ENCODE data around the gene BABAM2.

Gene BABAM2

DNA sequence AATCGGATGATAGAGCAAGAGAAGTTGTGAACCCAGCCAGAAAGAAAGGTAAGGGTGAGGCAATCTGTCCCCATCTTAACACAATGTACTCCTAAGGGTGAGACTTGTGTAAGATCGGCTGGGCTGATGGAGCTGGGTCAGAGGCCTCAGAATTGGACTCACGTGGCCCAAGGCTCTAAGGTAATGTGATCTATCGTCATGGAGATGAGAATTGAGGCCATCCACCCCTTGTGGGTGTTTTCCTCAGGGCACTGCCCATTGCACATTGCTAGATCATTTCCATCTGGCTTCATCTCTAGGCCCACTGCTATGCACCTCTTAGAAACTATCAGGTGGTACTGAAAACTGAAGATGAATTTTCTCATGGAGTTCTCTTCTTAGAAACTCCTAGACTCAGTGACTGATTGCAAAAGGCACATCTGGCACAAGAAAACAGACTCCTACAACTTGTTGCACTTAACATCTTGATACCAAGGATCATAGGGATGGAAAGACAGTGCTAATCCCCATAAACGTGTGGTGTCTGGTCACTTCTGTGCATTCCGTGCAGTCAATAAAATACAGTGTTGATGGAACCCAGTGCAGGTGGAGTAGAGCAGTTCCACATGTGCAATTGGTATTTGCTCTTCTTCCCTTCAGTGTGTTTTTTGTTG, 273.2 kb downstream of the BABAM2 start:
- no peak for DNase-seq (ENCODE audit: low spot score)

DNA sequence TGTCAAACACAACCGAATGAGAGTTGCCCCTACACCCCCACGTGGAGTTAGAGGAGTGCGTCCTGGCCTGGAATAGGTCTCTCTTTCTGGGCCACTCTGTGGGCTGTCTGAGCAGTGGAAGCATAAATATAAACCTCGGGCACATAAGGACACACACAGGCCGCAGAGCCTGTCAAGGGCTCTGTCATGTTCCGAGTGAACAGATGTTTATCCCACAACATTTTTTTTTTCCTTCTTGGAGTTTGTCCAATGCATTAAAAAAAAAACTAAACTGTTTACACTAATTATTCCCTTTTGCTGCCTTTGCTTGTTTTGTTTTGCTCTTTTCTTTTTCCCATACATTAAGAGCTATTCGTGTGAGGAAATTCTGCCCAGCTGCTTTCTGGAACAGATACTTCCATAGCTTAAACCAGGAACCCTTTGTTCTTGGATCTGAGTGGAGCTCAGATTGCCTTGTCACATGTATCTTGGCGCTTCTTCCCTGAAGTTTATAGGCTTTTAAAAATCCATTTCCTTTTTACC, 273.8 kb downstream of the BABAM2 start:
- no peak for DNase-seq (ENCODE audit: low spot score)

DNA sequence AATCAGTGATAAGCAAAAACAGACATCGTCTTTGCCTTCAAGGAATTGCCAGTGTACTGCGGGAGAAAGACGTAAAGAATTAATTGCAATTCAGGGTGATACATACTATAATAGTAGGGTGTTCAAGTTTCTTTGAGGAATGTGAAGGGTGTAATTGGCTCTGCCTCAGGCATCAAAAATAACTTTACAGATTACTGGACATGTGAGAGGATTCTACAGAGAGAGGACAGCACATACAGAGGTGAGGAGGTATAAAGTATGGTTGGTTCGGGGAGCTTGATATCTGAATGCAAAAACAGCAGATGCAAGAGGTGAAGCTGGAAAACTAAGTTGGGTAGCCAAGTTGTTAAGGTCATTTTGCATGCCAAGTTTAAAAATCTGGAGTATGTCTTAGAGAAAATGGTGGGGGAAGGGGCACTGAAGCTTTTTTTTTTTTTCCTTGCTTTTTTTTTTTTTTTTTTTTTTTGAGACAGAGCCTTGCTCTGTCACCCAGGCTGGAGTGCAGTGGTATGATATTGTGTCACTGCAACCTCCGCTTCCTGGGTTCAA, 274.6 kb downstream of the BABAM2 start:
- no peak for DNase-seq (ENCODE audit: low spot score)

- no peak for DNase-seq (ENCODE audit: low spot score)
Observed at GRCh38 chr2:28166956-28167355, 276.4 kb downstream of the BABAM2 start.

DNA sequence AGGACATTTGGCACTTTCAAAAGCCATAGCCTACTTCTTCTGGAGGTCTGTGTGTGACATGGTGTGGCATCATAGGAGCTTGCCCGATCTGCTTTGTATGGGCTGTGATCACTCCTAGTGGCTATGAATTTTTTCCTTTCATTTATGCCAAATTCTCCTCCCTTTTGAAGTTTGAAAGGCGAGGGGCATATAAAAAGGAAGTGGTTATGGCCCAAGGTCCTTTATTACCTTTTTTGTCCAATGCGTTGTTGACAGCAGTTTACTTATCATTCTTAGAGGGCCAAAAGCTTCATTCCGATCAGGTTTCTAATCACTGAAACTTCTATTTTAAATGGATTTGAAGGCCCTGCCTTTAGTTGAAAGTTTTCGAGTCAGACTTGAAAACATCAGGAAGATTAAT, 277.8 kb downstream of the BABAM2 start:
- DNase-seq (ENCODE audit: low spot score): no peak

DNA sequence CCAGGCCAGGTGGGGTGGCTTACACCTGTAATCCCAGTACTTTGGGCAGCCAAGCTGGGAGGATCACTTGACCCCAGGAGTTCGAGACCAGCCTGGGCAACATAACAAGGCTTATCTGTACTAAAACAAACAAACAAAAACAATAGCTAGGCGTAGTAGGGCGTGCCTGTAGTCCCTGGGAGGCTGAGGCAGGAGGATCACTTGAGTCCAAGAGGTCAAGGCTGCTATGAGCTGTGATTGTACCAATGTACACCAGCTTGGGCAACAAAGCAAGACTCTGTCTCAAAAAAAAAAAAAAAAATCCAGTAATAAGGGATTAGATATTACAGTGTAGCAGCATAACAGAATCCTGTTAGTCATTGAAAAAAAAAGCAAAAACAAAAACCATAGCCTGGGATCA, 279.0 kb downstream of the BABAM2 start:
- DNase-seq (ENCODE audit: low spot score): no peak

- DNase-seq (ENCODE audit: low spot score): no peak
Observed at GRCh38 chr2:28172114-28172898, 281.8 kb downstream of the BABAM2 start.

DNA sequence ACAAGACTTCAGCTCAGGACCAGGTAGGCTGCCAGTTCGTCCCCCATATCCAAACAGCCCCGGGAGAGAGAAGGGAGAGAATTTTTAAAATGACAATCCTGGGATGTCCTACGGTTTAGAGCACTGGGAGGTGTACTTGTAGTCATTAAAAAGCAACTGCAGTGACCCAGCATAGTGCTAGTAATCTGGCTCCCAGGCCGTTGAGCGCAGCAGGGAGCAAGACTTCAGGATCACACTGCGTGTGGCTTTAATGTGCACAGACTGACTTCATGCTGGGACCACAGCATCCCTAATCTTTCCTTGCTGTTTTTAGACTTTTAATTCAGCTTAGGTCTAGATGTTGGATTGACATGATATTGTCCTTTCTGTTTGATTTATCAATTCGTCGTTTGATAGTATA, 282.8 kb downstream of the BABAM2 start:
- no peak for DNase-seq (ENCODE audit: low spot score)

GRCh38 chr2:28174211-28174610, 283.7 kb downstream of the BABAM2 start:
- DNase-seq (ENCODE audit: low spot score): no peak

GRCh38 chr2:28175028-28175427, 284.5 kb downstream of the BABAM2 start:
- DNase-seq (ENCODE audit: low spot score): no peak

DNA sequence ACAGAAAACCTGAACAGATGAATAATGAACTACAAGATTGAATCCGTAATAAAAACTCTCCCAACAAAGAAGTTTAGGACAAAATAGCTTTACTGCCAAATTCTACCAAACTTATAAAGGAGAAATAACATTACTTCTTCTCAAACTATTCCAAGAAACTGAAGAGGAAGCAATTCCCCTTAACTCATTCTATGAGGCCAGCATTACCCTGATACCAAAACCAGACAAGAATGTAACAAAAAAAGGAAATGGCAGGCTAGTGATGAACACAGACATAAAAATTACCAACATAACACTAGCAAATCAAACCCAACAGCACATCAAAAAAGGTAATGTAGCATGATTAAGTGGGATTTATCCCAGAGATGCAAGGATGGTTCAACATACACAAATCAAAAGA, 288.4 kb downstream of the BABAM2 start:
- no peak for DNase-seq (ENCODE audit: low spot score)

- no peak for DNase-seq (ENCODE audit: low spot score)
Observed at GRCh38 chr2:28181801-28182200, 291.3 kb downstream of the BABAM2 start.

DNA sequence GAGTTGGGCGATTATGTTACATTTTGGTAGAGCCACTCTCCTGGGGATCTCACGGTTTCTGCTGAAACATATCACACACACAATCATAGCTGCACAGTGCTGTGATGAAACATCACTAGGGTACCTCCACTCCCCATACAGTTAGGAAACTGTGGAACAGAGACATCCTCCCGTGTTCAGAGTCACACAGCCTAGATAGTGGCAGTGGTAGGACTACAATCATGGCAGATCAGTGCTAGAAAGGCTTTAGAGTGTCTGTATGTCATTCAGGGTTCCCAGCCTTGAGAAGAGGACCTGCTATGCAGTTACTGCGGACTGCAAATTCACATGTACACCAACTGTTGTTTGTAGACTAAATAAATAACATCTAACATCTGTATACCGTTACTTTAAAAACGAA, 291.8 kb downstream of the BABAM2 start:
- no peak for DNase-seq (ENCODE audit: low spot score)

DNA sequence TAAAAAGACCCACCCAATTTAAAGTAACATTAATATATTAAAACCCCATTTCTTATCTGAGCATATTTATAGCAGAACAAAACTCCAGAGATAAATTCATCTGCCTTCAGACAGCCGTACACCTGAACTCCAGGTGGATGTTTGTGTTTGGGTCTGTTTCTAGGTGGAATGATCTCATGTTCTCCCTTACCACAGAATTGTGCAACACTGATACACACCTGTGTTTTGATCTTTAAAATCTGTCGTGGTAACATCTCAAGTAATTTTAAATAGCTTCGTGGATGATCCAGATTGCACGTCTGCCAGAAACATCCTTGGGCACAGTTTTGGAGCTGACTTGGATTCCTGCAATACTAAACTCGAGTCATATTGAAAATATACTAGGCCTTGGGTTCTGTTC, 294.6 kb downstream of the BABAM2 start:
- DNase-seq (ENCODE audit: low spot score): no peak

DNA sequence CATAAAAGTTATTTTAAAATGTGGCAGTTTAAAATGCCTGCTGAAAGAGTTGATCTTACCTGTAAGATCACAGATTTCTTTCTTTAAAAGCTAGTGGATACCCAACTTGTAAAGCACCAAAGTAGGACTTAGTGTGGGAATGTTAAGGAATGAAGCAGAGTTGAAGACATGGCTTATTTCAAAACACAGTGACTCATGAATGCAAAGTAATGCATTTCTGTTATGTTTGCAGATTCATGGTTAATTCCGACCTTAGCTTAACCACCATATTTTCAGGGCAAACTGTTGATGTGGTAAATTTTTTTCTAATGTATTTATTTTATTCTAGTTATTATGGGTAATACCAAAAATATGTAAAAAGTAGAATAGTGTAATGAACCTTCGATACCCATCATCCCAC, 295.4 kb downstream of the BABAM2 start:
- DNase-seq (ENCODE audit: low spot score): no peak

DNA sequence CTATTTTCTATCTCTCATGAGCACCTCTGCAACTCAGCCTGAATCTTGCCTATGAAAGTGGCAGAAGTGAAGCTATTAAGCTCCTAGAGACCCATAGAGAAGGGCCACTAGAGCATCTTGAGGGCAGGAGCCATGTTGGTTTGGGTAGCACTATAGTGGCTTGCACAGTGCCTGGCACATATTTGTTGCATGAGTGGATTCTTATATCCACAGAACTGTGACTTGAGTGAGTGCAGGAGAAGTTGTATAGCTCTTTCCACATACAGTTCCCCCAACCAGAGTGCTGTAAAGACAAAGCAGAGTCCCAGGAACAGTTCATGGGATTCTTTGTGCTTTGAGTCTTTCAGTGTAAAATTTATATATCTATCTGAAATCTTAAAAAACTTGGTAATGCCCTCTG, 296.7 kb downstream of the BABAM2 start:
- DNase-seq (ENCODE audit: low spot score): no peak

DNA sequence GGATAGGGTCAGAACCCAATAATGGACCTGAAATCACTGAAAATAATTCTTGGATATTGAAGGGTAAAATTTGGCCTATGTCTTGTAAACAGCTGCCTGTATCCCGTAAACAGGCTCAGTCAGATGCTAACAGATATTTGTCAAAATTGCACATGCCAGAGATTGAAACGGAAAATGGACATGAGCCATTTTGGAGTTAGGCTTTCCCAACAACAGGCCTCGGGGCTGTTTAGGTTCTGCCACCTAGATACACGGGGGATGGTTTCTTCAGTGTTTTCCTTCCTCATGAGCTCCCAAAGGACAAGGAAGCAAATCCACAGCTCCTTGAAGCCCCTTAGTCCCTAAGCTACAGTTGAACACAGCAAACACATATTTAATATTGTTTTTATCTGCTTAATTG, 297.9 kb downstream of the BABAM2 start:
- no peak for DNase-seq (ENCODE audit: low spot score)

GRCh38 chr2:28193630-28194403, 303.3 kb downstream of the BABAM2 start:
- no peak for DNase-seq (ENCODE audit: low spot score)

- DNase-seq (ENCODE audit: low spot score): no peak
Observed at GRCh38 chr2:28199995-28200679, 309.6 kb downstream of the BABAM2 start.

DNA sequence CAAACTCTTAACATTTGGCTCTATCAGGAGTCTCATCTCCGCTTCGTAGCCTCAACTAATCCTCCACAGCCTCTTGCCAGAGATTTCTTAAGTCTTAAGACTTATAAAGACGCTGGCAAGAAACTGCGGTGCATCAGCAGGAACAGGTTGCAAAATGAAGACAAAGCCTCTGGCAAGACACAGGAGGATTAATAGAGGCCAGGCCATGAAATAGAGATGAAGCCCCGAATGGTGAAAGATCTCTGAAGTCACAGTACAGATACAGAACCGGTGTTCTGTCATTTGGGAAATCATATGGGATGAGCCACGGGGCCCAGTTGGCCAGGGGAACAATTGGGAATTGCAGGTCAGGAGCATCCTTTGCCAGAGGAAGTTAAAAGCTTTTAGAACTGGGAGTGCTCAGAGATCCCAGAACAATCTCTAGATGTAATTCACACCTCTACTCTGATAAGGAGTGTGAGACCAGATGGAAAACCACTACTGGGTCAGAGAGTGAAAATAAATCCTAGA, 311.2 kb downstream of the BABAM2 start:
- no peak for DNase-seq (ENCODE audit: low spot score)

- no peak for DNase-seq (ENCODE audit: low spot score)
Observed at GRCh38 chr2:28202719-28203118, 312.2 kb downstream of the BABAM2 start.

DNA sequence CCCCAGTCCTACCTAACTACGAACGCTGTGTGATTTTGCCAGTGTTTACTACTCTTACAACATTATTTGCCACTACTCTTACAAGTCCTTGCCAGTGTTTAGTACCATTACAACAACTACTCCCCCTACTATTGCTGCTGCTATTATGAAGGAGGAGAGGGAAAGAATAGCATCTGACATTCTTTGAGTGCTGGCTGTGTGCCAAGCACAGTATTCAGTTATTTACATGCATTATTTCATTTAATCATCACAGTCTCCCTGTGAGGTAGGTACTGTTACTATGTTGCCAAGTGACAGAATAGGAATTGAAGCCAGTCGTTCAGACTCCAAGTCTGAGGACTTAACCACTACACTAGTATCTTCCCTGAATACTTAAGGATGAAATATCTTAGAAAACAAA, 316.2 kb downstream of the BABAM2 start:
- DNase-seq (ENCODE audit: low spot score): no peak
